Measurements from ENCODE around the gene WNT9B. TPM values are rescaled to one million over a fixed set of nuclear protein-coding genes. Genes with fewer than 3 reads are reported as not detected.

The WNT9B gene
- total and polyA plus RNA-seq, 2 of the 13 experiments (the other 11 are each of a cell fraction or from before 2014, with no cell fraction given) = not detected

DNA sequence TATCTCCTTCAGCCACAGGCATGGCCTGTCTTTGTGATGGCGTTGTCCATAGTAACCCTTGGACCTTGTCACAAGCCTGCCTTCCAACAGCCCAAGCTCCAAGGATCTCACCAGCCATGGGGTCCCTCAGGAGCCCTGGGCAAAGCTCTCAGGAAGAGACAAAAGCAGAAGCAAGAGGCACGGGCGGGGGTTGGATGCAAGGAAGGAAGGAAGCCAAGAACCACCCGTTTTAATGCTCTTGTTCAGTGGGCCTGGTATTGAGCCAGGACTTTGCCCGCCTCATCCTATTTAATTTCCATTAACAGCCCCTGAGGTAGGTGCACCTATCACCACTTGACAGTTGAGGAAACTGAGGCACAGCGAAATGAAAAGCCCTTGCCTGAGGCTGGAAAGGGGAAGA is 39.3 kb downstream of the WNT9B start:
- intact Hi-C loops (cut with micrococcal nuclease; ENCODE audit: unreplicated experiment) (no loop called here), in situ Hi-C loops (cut with HindIII; ENCODE audit: extremely low pct_ligation_motif_present, low pct_unique_long_range_greater_than_20kb) (no loop called here)
- H3K36me3 ChIP-seq (replicated peaks in 1 of 2; ENCODE audit: control insufficient read depth in 1 of 2, insufficient read depth in 2 of 2, low read length in 2 of 2) = no peaks in the 10 kb centered on the region
- H3K4me2 ChIP-seq (ENCODE audit: low read depth, low read length) = no peak overlapping the region
- no peak overlapping the region for H3K9ac ChIP-seq (ENCODE audit: insufficient read depth, low read depth, low read length)
- 44% methylated on average over 6 of the region's 6 CpGs for WGBS (ENCODE audit: low lambda C conversion rate)
- no TSS peak for BruUV-seq (replicated peaks)
- H3K9me3 ChIP-seq (ENCODE audit: low read length) = no peaks in the 10 kb centered on the region
- H3K79me2 ChIP-seq (ENCODE audit: insufficient read depth, low read length) = no peaks in the 10 kb centered on the region
- no peak overlapping the region for H2AFZ ChIP-seq (ENCODE audit: low read length)
- TF ChIP-seq, protein P1, sequence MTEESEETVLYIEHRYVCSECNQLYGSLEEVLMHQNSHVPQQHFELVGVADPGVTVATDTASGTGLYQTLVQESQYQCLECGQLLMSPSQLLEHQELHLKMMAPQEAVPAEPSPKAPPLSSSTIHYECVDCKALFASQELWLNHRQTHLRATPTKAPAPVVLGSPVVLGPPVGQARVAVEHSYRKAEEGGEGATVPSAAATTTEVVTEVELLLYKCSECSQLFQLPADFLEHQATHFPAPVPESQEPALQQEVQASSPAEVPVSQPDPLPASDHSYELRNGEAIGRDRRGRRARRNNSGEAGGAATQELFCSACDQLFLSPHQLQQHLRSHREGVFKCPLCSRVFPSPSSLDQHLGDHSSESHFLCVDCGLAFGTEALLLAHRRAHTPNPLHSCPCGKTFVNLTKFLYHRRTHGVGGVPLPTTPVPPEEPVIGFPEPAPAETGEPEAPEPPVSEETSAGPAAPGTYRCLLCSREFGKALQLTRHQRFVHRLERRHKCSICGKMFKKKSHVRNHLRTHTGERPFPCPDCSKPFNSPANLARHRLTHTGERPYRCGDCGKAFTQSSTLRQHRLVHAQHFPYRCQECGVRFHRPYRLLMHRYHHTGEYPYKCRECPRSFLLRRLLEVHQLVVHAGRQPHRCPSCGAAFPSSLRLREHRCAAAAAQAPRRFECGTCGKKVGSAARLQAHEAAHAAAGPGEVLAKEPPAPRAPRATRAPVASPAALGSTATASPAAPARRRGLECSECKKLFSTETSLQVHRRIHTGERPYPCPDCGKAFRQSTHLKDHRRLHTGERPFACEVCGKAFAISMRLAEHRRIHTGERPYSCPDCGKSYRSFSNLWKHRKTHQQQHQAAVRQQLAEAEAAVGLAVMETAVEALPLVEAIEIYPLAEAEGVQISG (CRISPR knock-in tag; IDR thresholded peaks at IDR 0.05) = no peak
- TF ChIP-seq KDM6A (CRISPR knock-in tag; IDR thresholded peaks at IDR 0.05; ENCODE audit: low read depth) = no peak
- TF ChIP-seq ZNF292 (CRISPR knock-in tag; IDR thresholded peaks at IDR 0.05; ENCODE audit: borderline replicate concordance, low read depth) = no peak
- TF ChIP-seq ZNF746 (CRISPR knock-in tag; IDR thresholded peaks at IDR 0.05) = no peak
- no peak for TF ChIP-seq CC2D1A (CRISPR knock-in tag; IDR thresholded peaks at IDR 0.05)
- TF ChIP-seq, protein P2, sequence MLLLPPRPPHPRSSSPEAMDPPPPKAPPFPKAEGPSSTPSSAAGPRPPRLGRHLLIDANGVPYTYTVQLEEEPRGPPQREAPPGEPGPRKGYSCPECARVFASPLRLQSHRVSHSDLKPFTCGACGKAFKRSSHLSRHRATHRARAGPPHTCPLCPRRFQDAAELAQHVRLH (CRISPR knock-in tag; IDR thresholded peaks at IDR 0.05; ENCODE audit: borderline replicate concordance, low read depth) = no peak
- no peak for TF ChIP-seq PTBP1 (IDR thresholded peaks at IDR 0.05; ENCODE audit: low read depth, low read length, poor library complexity, severe bottlenecking)
- TF ChIP-seq, protein P3, sequence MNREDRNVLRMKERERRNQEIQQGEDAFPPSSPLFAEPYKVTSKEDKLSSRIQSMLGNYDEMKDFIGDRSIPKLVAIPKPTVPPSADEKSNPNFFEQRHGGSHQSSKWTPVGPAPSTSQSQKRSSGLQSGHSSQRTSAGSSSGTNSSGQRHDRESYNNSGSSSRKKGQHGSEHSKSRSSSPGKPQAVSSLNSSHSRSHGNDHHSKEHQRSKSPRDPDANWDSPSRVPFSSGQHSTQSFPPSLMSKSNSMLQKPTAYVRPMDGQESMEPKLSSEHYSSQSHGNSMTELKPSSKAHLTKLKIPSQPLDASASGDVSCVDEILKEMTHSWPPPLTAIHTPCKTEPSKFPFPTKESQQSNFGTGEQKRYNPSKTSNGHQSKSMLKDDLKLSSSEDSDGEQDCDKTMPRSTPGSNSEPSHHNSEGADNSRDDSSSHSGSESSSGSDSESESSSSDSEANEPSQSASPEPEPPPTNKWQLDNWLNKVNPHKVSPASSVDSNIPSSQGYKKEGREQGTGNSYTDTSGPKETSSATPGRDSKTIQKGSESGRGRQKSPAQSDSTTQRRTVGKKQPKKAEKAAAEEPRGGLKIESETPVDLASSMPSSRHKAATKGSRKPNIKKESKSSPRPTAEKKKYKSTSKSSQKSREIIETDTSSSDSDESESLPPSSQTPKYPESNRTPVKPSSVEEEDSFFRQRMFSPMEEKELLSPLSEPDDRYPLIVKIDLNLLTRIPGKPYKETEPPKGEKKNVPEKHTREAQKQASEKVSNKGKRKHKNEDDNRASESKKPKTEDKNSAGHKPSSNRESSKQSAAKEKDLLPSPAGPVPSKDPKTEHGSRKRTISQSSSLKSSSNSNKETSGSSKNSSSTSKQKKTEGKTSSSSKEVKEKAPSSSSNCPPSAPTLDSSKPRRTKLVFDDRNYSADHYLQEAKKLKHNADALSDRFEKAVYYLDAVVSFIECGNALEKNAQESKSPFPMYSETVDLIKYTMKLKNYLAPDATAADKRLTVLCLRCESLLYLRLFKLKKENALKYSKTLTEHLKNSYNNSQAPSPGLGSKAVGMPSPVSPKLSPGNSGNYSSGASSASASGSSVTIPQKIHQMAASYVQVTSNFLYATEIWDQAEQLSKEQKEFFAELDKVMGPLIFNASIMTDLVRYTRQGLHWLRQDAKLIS (CRISPR knock-in tag; IDR thresholded peaks at IDR 0.05) = no peak
- TF ChIP-seq, protein P4, sequence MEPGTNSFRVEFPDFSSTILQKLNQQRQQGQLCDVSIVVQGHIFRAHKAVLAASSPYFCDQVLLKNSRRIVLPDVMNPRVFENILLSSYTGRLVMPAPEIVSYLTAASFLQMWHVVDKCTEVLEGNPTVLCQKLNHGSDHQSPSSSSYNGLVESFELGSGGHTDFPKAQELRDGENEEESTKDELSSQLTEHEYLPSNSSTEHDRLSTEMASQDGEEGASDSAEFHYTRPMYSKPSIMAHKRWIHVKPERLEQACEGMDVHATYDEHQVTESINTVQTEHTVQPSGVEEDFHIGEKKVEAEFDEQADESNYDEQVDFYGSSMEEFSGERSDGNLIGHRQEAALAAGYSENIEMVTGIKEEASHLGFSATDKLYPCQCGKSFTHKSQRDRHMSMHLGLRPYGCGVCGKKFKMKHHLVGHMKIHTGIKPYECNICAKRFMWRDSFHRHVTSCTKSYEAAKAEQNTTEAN (CRISPR knock-in tag; conservative IDR thresholded peaks at IDR 0.05) = no peak
- no peak for TF ChIP-seq ZNF556 (CRISPR knock-in tag; IDR thresholded peaks at IDR 0.05; ENCODE audit: borderline replicate concordance)
- no peak for TF ChIP-seq MXD4 (CRISPR knock-in tag; IDR thresholded peaks at IDR 0.05)
- no peak for TF ChIP-seq ZBTB1 (CRISPR knock-in tag; IDR thresholded peaks at IDR 0.05; ENCODE audit: borderline replicate concordance)
- no peak for TF ChIP-seq ZNF274 (CRISPR knock-in tag; IDR thresholded peaks at IDR 0.05)
- TF ChIP-seq SCMH1 (CRISPR knock-in tag; IDR thresholded peaks at IDR 0.05; ENCODE audit: borderline replicate concordance) = no peak
- TF ChIP-seq ZNF121 (CRISPR knock-in tag; IDR thresholded peaks at IDR 0.05) = no peak
- TF ChIP-seq MIXL1 (CRISPR knock-in tag; IDR thresholded peaks at IDR 0.05) = no peak
- TF ChIP-seq, protein P5, sequence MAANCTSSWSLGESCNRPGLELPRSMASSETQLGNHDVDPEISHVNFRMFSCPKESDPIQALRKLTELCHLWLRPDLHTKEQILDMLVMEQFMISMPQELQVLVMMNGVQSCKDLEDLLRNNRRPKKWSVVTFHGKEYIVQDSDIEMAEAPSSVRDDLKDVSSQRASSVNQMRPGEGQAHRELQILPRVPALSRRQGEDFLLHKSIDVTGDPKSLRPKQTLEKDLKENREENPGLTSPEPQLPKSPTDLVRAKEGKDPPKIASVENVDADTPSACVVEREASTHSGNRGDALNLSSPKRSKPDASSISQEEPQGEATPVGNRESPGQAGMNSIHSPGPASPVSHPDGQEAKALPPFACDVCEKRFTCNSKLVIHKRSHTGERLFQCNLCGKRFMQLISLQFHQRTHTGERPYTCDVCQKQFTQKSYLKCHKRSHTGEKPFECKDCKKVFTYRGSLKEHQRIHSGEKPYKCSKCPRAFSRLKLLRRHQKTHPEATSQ (CRISPR knock-in tag; IDR thresholded peaks at IDR 0.05; ENCODE audit: borderline replicate concordance) = no peak
- H4K20me1 ChIP-seq (ENCODE audit: insufficient read depth, low read length) = no peaks in the 10 kb centered on the region
- no peak overlapping the region for H3K4me3 ChIP-seq (replicated peaks in 1 of 3; ENCODE audit: insufficient read depth in 1 of 3, low read depth in 2 of 3, low read length in 3 of 3)
- no peak for FAIRE-seq
- H3K27me3 ChIP-seq (ENCODE audit: control insufficient read depth in 1 of 2, insufficient read depth in 2 of 2, low read length in 2 of 2) = peaks cover 1 to 44% of the 10 kb centered on the region in 2 experiments
- ATAC-seq = no peak
- ChIA-PET POLR2A (no interaction called here), CTCF (ENCODE audit: low intra/inter-chr PET ratio, low total read pairs) (no interaction called here)
- DNase-seq (ENCODE audit: low spot score) = no peak
- no peak overlapping the region for H3K27ac ChIP-seq (ENCODE audit: extremely low read length, insufficient read depth, low read length)
- H3K4me1 ChIP-seq (ENCODE audit: insufficient read depth, low read length) = peaks cover 53% of the 10 kb centered on the region
